H9 (cell line): Measurements from ENCODE around the gene RBPJ. TPM values are rescaled to one million over a fixed set of nuclear protein-coding genes. Genes with fewer than 3 reads are reported as not detected.

Experiments used
- DNase-seq: peaks from one replicate; pipeline ENCODE4 v3.0.0-alpha.2; 2017
- H2AFZ ChIP-seq: one replicate; pipeline ENCODE4 v1.6.1; 2013; ENCODE audit warnings: mild to moderate bottlenecking, low read length, control low read depth, moderate library complexity
- H2AK5ac ChIP-seq: 2 replicates; pipeline ENCODE4 v1.6.1; 2013; ENCODE audit warnings: low read length, control low read depth, mixed read lengths; ENCODE audit not compliant: insufficient read length
- H2BK120ac ChIP-seq: one replicate; pipeline ENCODE4 v1.6.1; 2013; ENCODE audit warnings: low read depth, mild to moderate bottlenecking, low read length, control low read depth, inconsistent platforms; ENCODE audit not compliant: poor library complexity, severe bottlenecking
- H2BK12ac ChIP-seq: 2 replicates; pipeline ENCODE4 v1.6.1; 2013; ENCODE audit warnings: low read length, control low read depth, mixed read lengths, low read depth; ENCODE audit not compliant: insufficient read length
- H2BK15ac ChIP-seq: 2 replicates; pipeline ENCODE4 v1.6.1; 2013; ENCODE audit warnings: low read depth, low read length, control low read depth
- H2BK20ac ChIP-seq: one replicate; pipeline ENCODE4 v1.6.1; 2013; ENCODE audit warnings: low read depth, mild to moderate bottlenecking, low read length, control low read depth, inconsistent platforms; ENCODE audit not compliant: poor library complexity, severe bottlenecking
- H2BK5ac ChIP-seq: 2 replicates; pipeline ENCODE4 v1.6.1; 2013; ENCODE audit warnings: low read length, control low read depth, mixed read lengths; ENCODE audit not compliant: insufficient read length
- H3K14ac ChIP-seq: 2 replicates; pipeline ENCODE4 v1.6.1; 2013; ENCODE audit warnings: low read length, control low read depth; ENCODE audit not compliant: insufficient read depth
- H3K18ac ChIP-seq: 2 replicates; pipeline ENCODE4 v1.6.1; 2013; ENCODE audit warnings: low read depth, mild to moderate bottlenecking, mixed read lengths, low read length, control low read depth; ENCODE audit not compliant: insufficient read length
- H3K23ac ChIP-seq: 2 replicates; pipeline ENCODE4 v1.6.1; 2013; ENCODE audit warnings: low read length, control low read depth, mixed read lengths, low read depth; ENCODE audit not compliant: insufficient read length
- H3K23me2 ChIP-seq: 2 replicates; pipeline ENCODE4 v1.6.1; 2013; ENCODE audit warnings: low read depth, mild to moderate bottlenecking, mixed read lengths, low read length, control low read depth; ENCODE audit not compliant: insufficient read length, poor library complexity, severe bottlenecking
- H3K27ac ChIP-seq: 2 replicates; pipeline ENCODE4 v1.5.1; 2013; ENCODE audit warnings: low read length, control low read depth, mixed read lengths, low read depth; ENCODE audit not compliant: insufficient read length
- H3K27me3 ChIP-seq: 2 replicates; pipeline ENCODE4 v1.6.1; 2013; ENCODE audit warnings: low read length, control low read depth, inconsistent platforms; ENCODE audit not compliant: insufficient read depth
- H3K4ac ChIP-seq: 2 replicates; pipeline ENCODE4 v1.6.1; 2013; ENCODE audit warnings: low read depth, mild to moderate bottlenecking, control low read depth, inconsistent platforms, low read length, moderate library complexity
- H3K4me1 ChIP-seq: 2 replicates; pipeline ENCODE4 v1.6.1; 2013; ENCODE audit warnings: low read length, control low read depth, inconsistent platforms; ENCODE audit not compliant: insufficient read depth
- H3K4me2 ChIP-seq: 2 replicates; pipeline ENCODE4 v1.6.1; 2013; ENCODE audit warnings: low read length, control low read depth, mixed read lengths; ENCODE audit not compliant: insufficient read length, insufficient read depth
- H3K56ac ChIP-seq: 2 replicates; pipeline ENCODE4 v1.6.1; 2013; ENCODE audit warnings: low read depth, mild to moderate bottlenecking, mixed read lengths, low read length, control low read depth; ENCODE audit not compliant: insufficient read length
- H3K79me1 ChIP-seq: 2 replicates; pipeline ENCODE4 v1.6.1; 2013; ENCODE audit warnings: low read depth, mild to moderate bottlenecking, moderate library complexity, low read length, control low read depth, inconsistent platforms; ENCODE audit not compliant: insufficient read depth, poor library complexity, severe bottlenecking
- H3K79me2 ChIP-seq: 2 replicates; pipeline ENCODE4 v1.6.1; 2013; ENCODE audit warnings: low read length, control low read depth, inconsistent platforms; ENCODE audit not compliant: insufficient read depth
- H3K9ac ChIP-seq: 2 replicates; pipeline ENCODE4 v1.6.1; 2013; ENCODE audit warnings: low read length, control low read depth, mixed read lengths; ENCODE audit not compliant: insufficient read length; ENCODE audit errors: extremely low read depth
- H3K9me3 ChIP-seq: one replicate; pipeline ENCODE4 v1.6.1; 2013; ENCODE audit warnings: low read depth, low read length, inconsistent platforms; ENCODE audit not compliant: control insufficient read depth
- H3T11ph ChIP-seq: one replicate; pipeline ENCODE4 v1.6.1; 2013; ENCODE audit warnings: mild to moderate bottlenecking, low read length, control low read depth, inconsistent platforms
- H4K20me1 ChIP-seq: one replicate; pipeline ENCODE4 v1.6.1; 2013; ENCODE audit not compliant: control insufficient read depth, insufficient read length, insufficient read depth
- H4K5ac ChIP-seq: 2 replicates; pipeline ENCODE4 v1.6.1; 2013; ENCODE audit warnings: low read depth, mild to moderate bottlenecking, mixed read lengths, low read length, control low read depth; ENCODE audit not compliant: insufficient read length
- H4K8ac ChIP-seq: replicated peaks from 2 replicates; pipeline ENCODE4 v1.6.1; 2013; ENCODE audit warnings: low read length, control low read depth, mixed read lengths, low read depth; ENCODE audit not compliant: insufficient read length
- H4K91ac ChIP-seq: 2 replicates; pipeline ENCODE4 v1.6.1; 2013; ENCODE audit warnings: low read depth, mild to moderate bottlenecking, moderate library complexity, mixed read lengths, low read length, control low read depth; ENCODE audit not compliant: insufficient read length
- H3K27ac Mint-ChIP-seq, 3 experiments: 2 replicates in 2 of 3; 3 replicates in 1 of 3; pipeline ENCODE4 v1.8.0; 2020 to 2021; ENCODE audit warnings: mixed read lengths in 3 of 3, mild to moderate bottlenecking in 1 of 3, moderate library complexity in 1 of 3
- H3K27me3 Mint-ChIP-seq: 2 replicates; pipeline ENCODE4 v1.8.0; 2021; ENCODE audit warnings: low read depth, mild to moderate bottlenecking, moderate library complexity, mixed read lengths
- H3K36me3 Mint-ChIP-seq, 3 experiments: 2 replicates in 2 of 3; 3 replicates in 1 of 3; pipeline ENCODE4 v1.8.0; 2020 to 2021; ENCODE audit warnings: low read depth in 3 of 3, mixed read lengths in 3 of 3; ENCODE audit not compliant: insufficient read depth in 1 of 3
- H3K4me1 Mint-ChIP-seq, 2 experiments: 2 replicates each; pipeline ENCODE4 v1.8.0; 2020; ENCODE audit warnings: mixed read lengths in 2 of 2
- H3K4me3 Mint-ChIP-seq, 2 experiments: 2 replicates in 1 of 2; 3 replicates in 1 of 2; pipeline ENCODE4 v1.8.0; 2020 to 2021; ENCODE audit warnings: mild to moderate bottlenecking in 2 of 2, mixed read lengths in 2 of 2, moderate library complexity in 1 of 2
- H3K9me3 Mint-ChIP-seq, 2 experiments: 2 replicates in 1 of 2; 3 replicates in 1 of 2; pipeline ENCODE4 v1.8.0; 2020; ENCODE audit warnings: mild to moderate bottlenecking in 2 of 2, mixed read lengths in 2 of 2, moderate library complexity in 1 of 2
- WGBS: extraction: QIAGEN DNeasy Blood & Tissue Kit; methylation state at CpG from one replicate; pipeline ENCODE4 v1.1.7; 2013; ENCODE audit warnings: missing lambda C conversion rate, low lambda C conversion rate, mixed read lengths; ENCODE audit not compliant: insufficient read length; ENCODE audit errors: extremely low coverage; 5-methylcytosine and 5-hydroxymethylcytosine counted together
- total RNA-seq: library from RNA; stranded (reverse); gene quantifications from 2 replicates; pipeline ENCODE4 v1.2.1, GENCODE V29; 2021
- TF ChIP-seq, protein P1 (sequence below): fragments of 200-600 bp; sonication (generic); conservative IDR thresholded peaks from 3 replicates; pipeline ENCODE4 v1.8.0; 2021; ENCODE audit warnings: antibody characterized with exemption, mild to moderate bottlenecking

The RBPJ gene
- total RNA-seq, 1 experiment from 2014 or later: 166 TPM

DNA sequence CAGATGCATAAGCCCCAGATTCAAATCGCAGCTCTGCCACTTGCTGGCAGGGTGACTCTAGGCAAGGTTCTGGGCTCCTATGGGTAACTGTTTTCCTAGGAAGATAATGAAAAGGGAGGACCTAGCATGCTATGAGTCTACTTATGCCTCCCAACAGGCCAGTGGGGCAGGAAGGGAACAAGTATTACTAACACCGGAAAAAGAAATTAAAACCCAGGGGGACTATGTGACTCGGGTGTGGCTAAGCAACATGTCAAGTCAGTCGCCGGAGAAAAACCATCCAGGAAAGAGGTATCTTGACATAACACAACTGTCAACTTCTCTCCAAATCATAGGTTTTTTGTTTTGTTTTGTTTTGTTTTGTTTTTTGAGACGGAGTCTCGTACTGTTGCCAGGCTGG, 45.5 kb upstream of the RBPJ start:
- no peak overlapping the region for H3K4ac ChIP-seq
- no peak overlapping the region for H3K18ac ChIP-seq
- TF ChIP-seq, protein P1, sequence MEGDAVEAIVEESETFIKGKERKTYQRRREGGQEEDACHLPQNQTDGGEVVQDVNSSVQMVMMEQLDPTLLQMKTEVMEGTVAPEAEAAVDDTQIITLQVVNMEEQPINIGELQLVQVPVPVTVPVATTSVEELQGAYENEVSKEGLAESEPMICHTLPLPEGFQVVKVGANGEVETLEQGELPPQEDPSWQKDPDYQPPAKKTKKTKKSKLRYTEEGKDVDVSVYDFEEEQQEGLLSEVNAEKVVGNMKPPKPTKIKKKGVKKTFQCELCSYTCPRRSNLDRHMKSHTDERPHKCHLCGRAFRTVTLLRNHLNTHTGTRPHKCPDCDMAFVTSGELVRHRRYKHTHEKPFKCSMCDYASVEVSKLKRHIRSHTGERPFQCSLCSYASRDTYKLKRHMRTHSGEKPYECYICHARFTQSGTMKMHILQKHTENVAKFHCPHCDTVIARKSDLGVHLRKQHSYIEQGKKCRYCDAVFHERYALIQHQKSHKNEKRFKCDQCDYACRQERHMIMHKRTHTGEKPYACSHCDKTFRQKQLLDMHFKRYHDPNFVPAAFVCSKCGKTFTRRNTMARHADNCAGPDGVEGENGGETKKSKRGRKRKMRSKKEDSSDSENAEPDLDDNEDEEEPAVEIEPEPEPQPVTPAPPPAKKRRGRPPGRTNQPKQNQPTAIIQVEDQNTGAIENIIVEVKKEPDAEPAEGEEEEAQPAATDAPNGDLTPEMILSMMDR: no peak
- no peak overlapping the region for H3K4me2 ChIP-seq
- H4K91ac ChIP-seq: no peak overlapping the region
- H3K4me1 ChIP-seq: peaks cover 3% of the 10 kb centered on the region
- no peaks in the 10 kb centered on the region for H3K27me3 ChIP-seq
- H3K36me3 Mint-ChIP-seq: no peaks in the 10 kb centered on the region; a peak in 1 of 7 replicates
- no peak overlapping the region for H3K56ac ChIP-seq
- H3K27me3 Mint-ChIP-seq: no peaks in the 10 kb centered on the region; the same call in 1 of the 2 replicates
- no peak overlapping the region for H4K5ac ChIP-seq
- no peak overlapping the region for H4K8ac ChIP-seq
- no peak for DNase-seq
- H3K27ac ChIP-seq: no peak overlapping the region
- H3K79me1 ChIP-seq: no peaks in the 10 kb centered on the region
- H2BK20ac ChIP-seq: no peak overlapping the region
- no peak overlapping the region for H3K9ac ChIP-seq
- no peaks in the 10 kb centered on the region for H3K9me3 Mint-ChIP-seq
- H3K4me3 Mint-ChIP-seq: no peak overlapping the region
- no peaks in the 10 kb centered on the region for H3K9me3 ChIP-seq
- H2BK15ac ChIP-seq: no peak overlapping the region
- H2BK12ac ChIP-seq: no peak overlapping the region
- no peak overlapping the region for H2AK5ac ChIP-seq
- H3K4me1 Mint-ChIP-seq: peaks cover 25 to 39% of the 10 kb centered on the region in 2 experiments
- H4K20me1 ChIP-seq: no peaks in the 10 kb centered on the region
- H3K14ac ChIP-seq: no peak overlapping the region
- H3K79me2 ChIP-seq: no peaks in the 10 kb centered on the region
- H3T11ph ChIP-seq: no peak overlapping the region
- H3K23ac ChIP-seq: no peak overlapping the region
- H2BK5ac ChIP-seq: no peak overlapping the region
- no peaks in the 10 kb centered on the region for H3K23me2 ChIP-seq
- no peak overlapping the region; a peak in 1 of 7 replicates for H3K27ac Mint-ChIP-seq
- H2AFZ ChIP-seq: no peak overlapping the region
- WGBS: no CpG with 5 or more reads among the region's 7 CpGs
- no peak overlapping the region for H2BK120ac ChIP-seq
